ENCODE data around the gene FIBCD1.

DNA sequence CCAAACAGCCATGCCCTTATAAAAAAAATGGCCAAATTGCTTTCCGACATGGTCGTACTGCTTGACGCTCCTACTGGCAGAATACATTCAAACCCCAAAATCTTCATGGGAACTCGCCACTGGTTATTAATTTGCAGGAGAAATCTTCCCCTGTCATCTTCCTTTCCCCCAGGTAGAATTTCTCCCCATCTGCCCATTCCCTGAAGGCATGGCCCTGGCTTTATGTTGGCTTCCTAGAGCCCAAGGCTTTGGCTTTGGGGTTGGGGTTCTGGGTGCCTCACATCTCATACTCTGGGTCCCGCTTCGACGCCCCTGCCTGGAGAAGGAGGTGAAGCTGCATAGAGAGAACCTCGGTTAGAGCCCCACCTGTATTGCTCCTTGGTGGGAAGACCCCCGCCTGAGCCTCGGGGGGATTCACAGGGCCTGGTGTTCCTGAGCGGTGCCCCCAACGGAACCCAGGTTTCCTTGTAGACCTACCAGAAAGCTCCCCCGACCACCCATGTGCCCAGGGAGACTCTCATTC, 8.6 kb upstream of the FIBCD1 start:
- TF ChIP-seq GATA2 (IDR thresholded peaks at IDR 0.05; ENCODE audit: low read depth, low read length) (no peak), GATA3 (IDR thresholded peaks at IDR 0.05; ENCODE audit: low read depth, low read length) (no peak)
